ENCODE measurements around the gene PCSK6. TPM values are rescaled to one million over a fixed set of nuclear protein-coding genes. Genes with fewer than 3 reads are reported as not detected.

PCSK6 gene
- total RNA-seq, 3 donors from 2014 or later (not counting 1 experiment from before 2014, with no cell fraction given), result 1.5 to 2.4 (median 2.4) TPM

- Histone ChIP-seq H3K4me3 (ENCODE audit: low read length) (no peak overlapping the region), H3K9me3 (ENCODE audit: control insufficient read depth, insufficient read depth, low read length) (no peaks in the 10 kb centered on the region), H3K36me3 (ENCODE audit: control insufficient read depth, insufficient read depth, low read length) (no peaks in the 10 kb centered on the region), H3K27me3 (ENCODE audit: control insufficient read depth, insufficient read depth, low read length) (no peaks in the 10 kb centered on the region), H3K4me1 (ENCODE audit: control insufficient read depth, insufficient read depth, low read length) (no peaks in the 10 kb centered on the region), H3K27ac (ENCODE audit: low read length) (no peak overlapping the region)
- Mint-ChIP-seq H3K36me3 (no peaks in the 10 kb centered on the region), H3K27me3 (ENCODE audit: low read depth in 2 of 2) (peaks cover 10 to 36% of the 10 kb centered on the region in 2 donors), H3K4me3 (no peak overlapping the region), H3K4me1 (no peaks in the 10 kb centered on the region), H3K27ac (no peak overlapping the region), H3K9me3 (no peaks in the 10 kb centered on the region)
- 92% methylated on average over 21 of the region's 21 CpGs for WGBS (ENCODE audit: insufficient coverage)
- ATAC-seq (no peak), DNase-seq (no peak)
- intact Hi-C loops (cut with micrococcal nuclease), result no loop called here
- TF ChIP-seq, protein P1, sequence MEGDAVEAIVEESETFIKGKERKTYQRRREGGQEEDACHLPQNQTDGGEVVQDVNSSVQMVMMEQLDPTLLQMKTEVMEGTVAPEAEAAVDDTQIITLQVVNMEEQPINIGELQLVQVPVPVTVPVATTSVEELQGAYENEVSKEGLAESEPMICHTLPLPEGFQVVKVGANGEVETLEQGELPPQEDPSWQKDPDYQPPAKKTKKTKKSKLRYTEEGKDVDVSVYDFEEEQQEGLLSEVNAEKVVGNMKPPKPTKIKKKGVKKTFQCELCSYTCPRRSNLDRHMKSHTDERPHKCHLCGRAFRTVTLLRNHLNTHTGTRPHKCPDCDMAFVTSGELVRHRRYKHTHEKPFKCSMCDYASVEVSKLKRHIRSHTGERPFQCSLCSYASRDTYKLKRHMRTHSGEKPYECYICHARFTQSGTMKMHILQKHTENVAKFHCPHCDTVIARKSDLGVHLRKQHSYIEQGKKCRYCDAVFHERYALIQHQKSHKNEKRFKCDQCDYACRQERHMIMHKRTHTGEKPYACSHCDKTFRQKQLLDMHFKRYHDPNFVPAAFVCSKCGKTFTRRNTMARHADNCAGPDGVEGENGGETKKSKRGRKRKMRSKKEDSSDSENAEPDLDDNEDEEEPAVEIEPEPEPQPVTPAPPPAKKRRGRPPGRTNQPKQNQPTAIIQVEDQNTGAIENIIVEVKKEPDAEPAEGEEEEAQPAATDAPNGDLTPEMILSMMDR (IDR thresholded peaks at IDR 0.05), result no peak
These were observed 50.8 kb downstream of the PCSK6 start for GRCh38 chr15:101438482-101439284.

DNA sequence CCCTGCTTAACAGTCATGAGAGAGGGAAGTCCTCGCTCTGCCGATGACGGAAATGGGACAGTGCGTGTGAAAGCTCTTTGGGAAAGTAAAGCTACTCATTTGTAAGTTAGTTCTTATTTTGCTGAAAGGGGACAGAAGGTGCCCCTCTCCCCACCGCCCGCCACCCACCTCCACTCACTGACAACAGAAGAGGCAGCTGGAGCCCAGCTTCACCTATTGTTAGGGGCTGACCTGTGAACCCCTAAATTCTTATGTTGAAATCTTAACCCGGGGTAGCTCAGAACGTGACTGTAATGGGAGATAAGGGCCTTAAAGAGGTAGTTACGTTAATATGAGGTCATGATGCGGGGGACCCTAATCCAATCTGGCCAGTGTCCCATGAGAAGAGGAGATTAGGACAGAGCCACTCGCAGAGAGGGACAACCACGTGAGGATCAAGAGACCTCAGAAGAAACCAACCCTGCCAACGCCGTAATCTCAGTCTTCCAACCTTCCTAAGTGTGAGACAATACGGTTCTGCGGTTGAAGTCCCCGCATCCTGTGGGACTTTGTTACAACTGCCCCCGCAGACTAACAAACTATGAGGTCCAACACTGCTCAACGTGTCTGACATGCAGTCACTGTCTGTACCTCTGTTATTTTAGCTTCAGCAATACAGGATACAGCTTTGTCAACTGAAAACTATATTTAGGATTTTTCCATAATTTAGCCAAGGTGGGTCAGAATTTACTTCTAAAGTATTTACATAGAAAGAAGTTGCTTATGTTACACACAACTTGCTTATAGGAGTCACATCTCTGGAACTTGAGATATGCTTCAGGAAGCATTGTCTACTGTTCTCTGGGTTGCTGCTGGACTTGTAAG, 51.7 kb downstream of the PCSK6 start:
- 86% methylated on average over 19 of the region's 19 CpGs for WGBS (ENCODE audit: insufficient coverage)
- Histone ChIP-seq H3K27ac (ENCODE audit: low read length) (no peak overlapping the region), H3K4me1 (ENCODE audit: control insufficient read depth, insufficient read depth, low read length) (no peaks in the 10 kb centered on the region), H3K4me3 (ENCODE audit: low read length) (no peak overlapping the region), H3K36me3 (ENCODE audit: control insufficient read depth, insufficient read depth, low read length) (no peaks in the 10 kb centered on the region), H3K9me3 (ENCODE audit: control insufficient read depth, insufficient read depth, low read length) (no peaks in the 10 kb centered on the region), H3K27me3 (ENCODE audit: control insufficient read depth, insufficient read depth, low read length) (no peaks in the 10 kb centered on the region)
- DNase-seq (no peak), ATAC-seq (no peak)
- no peaks in the 10 kb centered on the region for H3K4me1 Mint-ChIP-seq
- H3K4me3 Mint-ChIP-seq, result no peak overlapping the region
- no peaks in the 10 kb centered on the region for H3K36me3 Mint-ChIP-seq
- TF ChIP-seq, protein P1 (IDR thresholded peaks at IDR 0.05), result no peak
- intact Hi-C loops (cut with micrococcal nuclease), result no loop called here
- peaks cover 10 to 27% of the 10 kb centered on the region in 2 donors for H3K27me3 Mint-ChIP-seq (ENCODE audit: low read depth in 2 of 2)
- H3K9me3 Mint-ChIP-seq, result no peaks in the 10 kb centered on the region
- no peak overlapping the region for H3K27ac Mint-ChIP-seq

GRCh38 chr15:101437209-101437608, 52.3 kb downstream of the PCSK6 start:
- Histone ChIP-seq H3K36me3 (ENCODE audit: control insufficient read depth, insufficient read depth, low read length) (no peaks in the 10 kb centered on the region), H3K27me3 (ENCODE audit: control insufficient read depth, insufficient read depth, low read length) (no peaks in the 10 kb centered on the region), H3K9me3 (ENCODE audit: control insufficient read depth, insufficient read depth, low read length) (no peaks in the 10 kb centered on the region), H3K4me3 (ENCODE audit: low read length) (no peak overlapping the region), H3K27ac (ENCODE audit: low read length) (no peak overlapping the region), H3K4me1 (ENCODE audit: control insufficient read depth, insufficient read depth, low read length) (no peaks in the 10 kb centered on the region)
- DNase-seq (no peak), ATAC-seq (no peak)
- intact Hi-C loops (cut with micrococcal nuclease), result no loop called here
- Mint-ChIP-seq H3K36me3 (no peaks in the 10 kb centered on the region), H3K27me3 (ENCODE audit: low read depth in 2 of 2) (peaks cover 13 to 22% of the 10 kb centered on the region in 2 donors), H3K9me3 (no peaks in the 10 kb centered on the region), H3K27ac (no peak overlapping the region), H3K4me1 (no peaks in the 10 kb centered on the region), H3K4me3 (no peak overlapping the region)
- WGBS (ENCODE audit: insufficient coverage), result 95% methylated on average over 10 of the region's 12 CpGs
- TF ChIP-seq, protein P1 (IDR thresholded peaks at IDR 0.05), result no peak
